IMR-90 (cell line): ENCODE results near the gene KRT28. TPM values are rescaled to one million over a fixed set of nuclear protein-coding genes. Genes with fewer than 3 reads are reported as not detected.

ENCODE experiments used
- ATAC-seq: fragments of 200-7000 bp; cut with Tn5 transposase; 2 replicates; pipeline ENCODE4 v1.9.1; 2020; ENCODE audit warnings: low read depth, mild to moderate bottlenecking, moderate library complexity
- BruUV-seq: library from RNA; stranded (reverse); fragments of 400-500 nt; replicated peaks from 2 replicates; lab custom pipeline; 2021; lab: Mats Ljungman, UMichigan
- CTCF ChIA-PET: fragments of 300-600 bp; formaldehyde crosslinking; extraction: SDS; loops from one replicate; lab custom pipeline; 2021; ENCODE audit warnings: antibody characterized with exemption; lab: Yijun Ruan, JAX
- POLR2A ChIA-PET: fragments of 300-600 bp; sonication (Branson Sonifier 250); formaldehyde crosslinking; loops from one replicate; lab custom pipeline; 2022; ENCODE audit warnings: antibody characterized with exemption; ENCODE audit not compliant: unreplicated experiment; lab: Charles Lee
- DNase-seq: peaks from one replicate; pipeline ENCODE4 v3.0.0; 2013
- H2AFZ ChIP-seq: replicated peaks from 2 replicates; pipeline ENCODE3; 2013; ENCODE audit warnings: low read length, mild to moderate bottlenecking; ENCODE audit not compliant: poor library complexity
- H2AK5ac ChIP-seq: 2 replicates; pipeline ENCODE4 v1.6.1; 2013; ENCODE audit warnings: low read depth, low read length, inconsistent platforms
- H2AK9ac ChIP-seq: replicated peaks from 2 replicates; pipeline ENCODE3; 2013; ENCODE audit warnings: mild to moderate bottlenecking, low read depth, low read length, moderate library complexity; ENCODE audit not compliant: poor library complexity
- H2BK120ac ChIP-seq: 2 replicates; pipeline ENCODE4 v1.6.1; 2013; ENCODE audit warnings: low read depth, low read length, inconsistent platforms
- H2BK15ac ChIP-seq: 3 replicates; pipeline ENCODE4 v1.6.1; 2013; ENCODE audit warnings: low read depth, low read length, inconsistent platforms
- H2BK20ac ChIP-seq: 2 replicates; pipeline ENCODE4 v1.6.1; 2013; ENCODE audit warnings: low read depth, mild to moderate bottlenecking, inconsistent platforms, low read length, moderate library complexity
- H2BK5ac ChIP-seq: 2 replicates; pipeline ENCODE4 v1.6.1; 2013; ENCODE audit warnings: mild to moderate bottlenecking, low read depth, low read length, inconsistent platforms; ENCODE audit not compliant: poor library complexity, severe bottlenecking
- H3K14ac ChIP-seq: replicated peaks from 2 replicates; pipeline ENCODE4 v1.6.1; 2013; ENCODE audit warnings: low read depth, low read length, inconsistent platforms
- H3K18ac ChIP-seq: 2 replicates; pipeline ENCODE4 v1.6.1; 2013; ENCODE audit warnings: low read depth, low read length, control low read depth
- H3K23ac ChIP-seq: 2 replicates; pipeline ENCODE4 v1.6.1; 2013; ENCODE audit warnings: low read depth, low read length, inconsistent platforms
- H3K27ac ChIP-seq: 2 replicates; pipeline ENCODE4 v1.5.1; 2013; ENCODE audit warnings: mild to moderate bottlenecking, control low read depth, low read length; ENCODE audit not compliant: insufficient read depth
- H3K27me3 ChIP-seq: 2 replicates; pipeline ENCODE4 v1.6.1; 2013; ENCODE audit warnings: low read length; ENCODE audit not compliant: control insufficient read depth, insufficient read depth
- H3K36me3 ChIP-seq: 2 replicates; pipeline ENCODE4 v1.6.1; 2013; ENCODE audit warnings: low read length, mixed read lengths; ENCODE audit not compliant: control insufficient read depth, insufficient read depth
- H3K4ac ChIP-seq: 2 replicates; pipeline ENCODE4 v1.6.1; 2013; ENCODE audit warnings: low read depth, low read length, inconsistent platforms
- H3K4me1 ChIP-seq: 2 replicates; pipeline ENCODE4 v1.6.1; 2013; ENCODE audit warnings: low read length, mixed read lengths; ENCODE audit not compliant: control insufficient read depth, insufficient read depth
- H3K4me2 ChIP-seq: 2 replicates; pipeline ENCODE4 v1.6.1; 2013; ENCODE audit warnings: low read depth, mild to moderate bottlenecking, control low read depth, low read length, moderate library complexity
- H3K4me3 ChIP-seq: 2 replicates; pipeline ENCODE4 v1.5.1; 2013; ENCODE audit warnings: low read depth, mild to moderate bottlenecking, control low read depth, low read length, moderate library complexity; ENCODE audit not compliant: insufficient read depth
- H3K56ac ChIP-seq: 2 replicates; pipeline ENCODE4 v1.6.1; 2013; ENCODE audit warnings: low read length, inconsistent platforms; ENCODE audit not compliant: insufficient read depth; ENCODE audit errors: extremely low read depth
- H3K79me1 ChIP-seq, 2 experiments: 2 replicates each; pipeline ENCODE4 v1.6.1; 2013; ENCODE audit warnings: low read length in 2 of 2, inconsistent platforms in 1 of 2, low read depth in 1 of 2
- H3K9ac ChIP-seq: 2 replicates; pipeline ENCODE4 v1.6.1; 2013; ENCODE audit warnings: low read depth, low read length, control low read depth
- H3K9me1 ChIP-seq: 2 replicates; pipeline ENCODE4 v1.6.1; 2013; ENCODE audit warnings: low read length, inconsistent platforms; ENCODE audit not compliant: insufficient read depth
- H3K9me3 ChIP-seq: 2 replicates; pipeline ENCODE4 v1.6.1; 2013; ENCODE audit warnings: low read length; ENCODE audit not compliant: control insufficient read depth, insufficient read depth
- H4K20me1 ChIP-seq: 2 replicates; pipeline ENCODE4 v1.6.1; 2013; ENCODE audit warnings: low read length, inconsistent platforms; ENCODE audit not compliant: insufficient read depth
- H4K5ac ChIP-seq: 2 replicates; pipeline ENCODE4 v1.6.1; 2013; ENCODE audit warnings: mild to moderate bottlenecking, low read depth, low read length, control low read depth
- H4K8ac ChIP-seq, 2 experiments: 2 replicates each; pipeline ENCODE4 v1.6.1; 2013; ENCODE audit warnings: low read depth in 2 of 2, low read length in 2 of 2, control low read depth in 1 of 2, inconsistent platforms in 1 of 2
- H4K91ac ChIP-seq: 2 replicates; pipeline ENCODE4 v1.6.1; 2013; ENCODE audit warnings: low read depth, low read length, inconsistent platforms; ENCODE audit not compliant: insufficient read depth
- BHLHE40 ChIP-seq: fragments of 150-350 bp; IDR thresholded peaks from 2 replicates; pipeline ENCODE4 v1.6.1; 2016; ENCODE audit warnings: mild to moderate bottlenecking, low read depth, low read length
- CEBPB ChIP-seq: IDR thresholded peaks from 2 replicates; pipeline ENCODE4 v1.6.1; 2012; ENCODE audit warnings: low read depth, low read length, improper control_type of control experiment
- CHD1 ChIP-seq: IDR thresholded peaks from 2 replicates; pipeline ENCODE4 v1.6.1; 2012; ENCODE audit warnings: low read depth, low read length, improper control_type of control experiment
- ELK1 ChIP-seq: fragments of 150-350 bp; IDR thresholded peaks from 2 replicates; pipeline ENCODE4 v1.6.1; 2016; ENCODE audit warnings: low read depth, mild to moderate bottlenecking, low read length, moderate library complexity, borderline replicate concordance
- FOS ChIP-seq: fragments of 150-350 bp; IDR thresholded peaks from 2 replicates; pipeline ENCODE4 v1.6.1; 2016; ENCODE audit warnings: low read depth, low read length
- MAFK ChIP-seq: IDR thresholded peaks from 2 replicates; pipeline ENCODE4 v1.6.1; 2012; ENCODE audit warnings: low read depth, low read length, improper control_type of control experiment
- MAZ ChIP-seq: IDR thresholded peaks from 2 replicates; pipeline ENCODE4 v1.6.1; 2012; ENCODE audit warnings: low read depth, mild to moderate bottlenecking, low read length, improper control_type of control experiment, moderate library complexity, borderline replicate concordance
- MXI1 ChIP-seq: IDR thresholded peaks from 2 replicates; pipeline ENCODE4 v1.6.1; 2012; ENCODE audit warnings: low read depth, mild to moderate bottlenecking, low read length, moderate library complexity, borderline replicate concordance
- NFE2L2 ChIP-seq: fragments of 150-350 bp; IDR thresholded peaks from 2 replicates; pipeline ENCODE4 v1.6.1; 2016; ENCODE audit warnings: low read depth, mild to moderate bottlenecking, low read length
- POLR2A ChIP-seq: IDR thresholded peaks from 2 replicates; pipeline ENCODE4 v1.6.1; 2012; ENCODE audit warnings: mild to moderate bottlenecking, low read depth, low read length
- RAD21 ChIP-seq: IDR thresholded peaks from 2 replicates; pipeline ENCODE4 v1.6.1; 2012; ENCODE audit warnings: low read length, improper control_type of control experiment
- RCOR1 ChIP-seq: IDR thresholded peaks from 2 replicates; pipeline ENCODE4 v1.6.1; 2012; ENCODE audit warnings: mild to moderate bottlenecking, low read length, improper control_type of control experiment; ENCODE audit not compliant: insufficient replicate concordance
- RFX5 ChIP-seq: IDR thresholded peaks from 2 replicates; pipeline ENCODE4 v1.8.0; 2012; ENCODE audit warnings: low read depth, mild to moderate bottlenecking, low read length, moderate library complexity
- SMC3 ChIP-seq: fragments of 150-350 bp; IDR thresholded peaks from 2 replicates; pipeline ENCODE4 v1.6.1; 2016; ENCODE audit warnings: low read depth, mild to moderate bottlenecking, antibody characterized with exemption, low read length, moderate library complexity
- USF2 ChIP-seq: fragments of 150-350 bp; IDR thresholded peaks from 2 replicates; pipeline ENCODE4 v1.6.1; 2017; ENCODE audit warnings: mild to moderate bottlenecking, antibody characterized with exemption, low read length, low read depth
- WGBS, 2 experiments: methylation state at CpG; one replicate each; pipeline versions ENCODE4 v1.1.5 to v1.1.7; 2013; ENCODE audit warnings: missing lambda C conversion rate in 2 of 2; ENCODE audit not compliant: insufficient read length in 1 of 2; ENCODE audit errors: extremely low coverage in 2 of 2; 5-methylcytosine and 5-hydroxymethylcytosine counted together
- dilution Hi-C: fragments of 300-500 bp; cut with HindIII; formaldehyde crosslinking; loops from one replicate; pipeline ENCODE4 v1.14.3; 2018; ENCODE audit warnings: low sequenced_read_pairs; ENCODE audit not compliant: unreplicated experiment
- in situ Hi-C: fragments of 300-500 bp; cut with MboI; formaldehyde crosslinking; loops from 3 replicates; pipeline ENCODE4 v1.14.3; 2019; ENCODE audit warnings: low sequenced_read_pairs, inconsistent platforms, mixed read lengths
- intact Hi-C: fragments of 100-400 bp; cut with micrococcal nuclease; formaldehyde crosslinking; loops from 2 replicates; pipeline ENCODE4 v1.10.0; 2022
- polyA plus RNA-seq, 3 experiments: library from polyadenylated mRNA; depleted of rRNA; stranded (reverse); fragments of >200 nt; gene quantifications; 2 replicates each; pipeline ENCODE4 v1.2.3, GENCODE V29; 2012; ENCODE audit warnings: low replicate concordance in 1 of 3
- total RNA-seq: library from RNA; depleted of rRNA; stranded (reverse); fragments of >200 nt; gene quantifications from 2 replicates; pipeline ENCODE4 v1.2.3, GENCODE V29; 2012
- TF ChIP-seq, protein P1 (sequence below): conservative IDR thresholded peaks from 2 replicates; pipeline ENCODE4 v1.5.1; 2012; ENCODE audit warnings: mild to moderate bottlenecking, low read depth, low read length, improper control_type of control experiment

The KRT28 gene
- total and polyA plus RNA-seq, 2 of the 4 experiments (the other 2 are of a cell fraction), result not detected

- no peak overlapping the region for H3K18ac ChIP-seq
- no peaks in the 10 kb centered on the region for H4K20me1 ChIP-seq
- H3K4me2 ChIP-seq, result no peak overlapping the region
- H3K23ac ChIP-seq, result no peak overlapping the region
- CTCF ChIA-PET, result no interaction called here
- POLR2A ChIA-PET, result no interaction called here
- no peak overlapping the region for H4K5ac ChIP-seq
- no peaks in the 10 kb centered on the region for H3K9me1 ChIP-seq
- H3K27ac ChIP-seq, result no peak overlapping the region
- H3K9me3 ChIP-seq, result no peaks in the 10 kb centered on the region; the same call in 1 of the 2 replicates
- H2BK15ac ChIP-seq, result no peak overlapping the region
- no peak overlapping the region for H4K91ac ChIP-seq
- H2AFZ ChIP-seq, result no peak overlapping the region
- H4K8ac ChIP-seq, result no peak overlapping the region
- in situ Hi-C loops, result loop anchor here (25.0 kb wide), 1 partner anchor 416 kb away; the partner anchor contains the start of gene GJD3
- no TSS peak for BruUV-seq
- H3K27me3 ChIP-seq, result peaks cover 45% of the 10 kb centered on the region
- H3K14ac ChIP-seq, result no peak overlapping the region
- DNase-seq (no peak), ATAC-seq (no peak)
- intact Hi-C loops, result no loop called here
- H3K79me1 ChIP-seq, result no peaks in the 10 kb centered on the region
- no peaks in the 10 kb centered on the region for H3K4me1 ChIP-seq
- H2BK5ac ChIP-seq, result no peak overlapping the region
- no peak overlapping the region for H2AK9ac ChIP-seq
- dilution Hi-C loops, result no loop called here
- H2BK20ac ChIP-seq, result no peak overlapping the region
- no peaks in the 10 kb centered on the region for H3K36me3 ChIP-seq
- no peak overlapping the region for H3K9ac ChIP-seq
- no peak overlapping the region for H3K4me3 ChIP-seq
- no CpG with 5 or more reads among the region's 5 CpGs for WGBS, 2 experiments
- no peak overlapping the region for H2BK120ac ChIP-seq
- no peak overlapping the region for H2AK5ac ChIP-seq
- H3K4ac ChIP-seq, result no peak overlapping the region
- TF ChIP-seq CEBPB (no peak), NFE2L2 (no peak), RFX5 (no peak), CHD1 (no peak), MAZ (no peak), USF2 (no peak), MAFK (no peak), MXI1 (no peak), POLR2A (no peak), RCOR1 (no peak), FOS (no peak), ELK1 (no peak), SMC3 (no peak), BHLHE40 (no peak), RAD21 (no peak)
- TF ChIP-seq, protein P1, sequence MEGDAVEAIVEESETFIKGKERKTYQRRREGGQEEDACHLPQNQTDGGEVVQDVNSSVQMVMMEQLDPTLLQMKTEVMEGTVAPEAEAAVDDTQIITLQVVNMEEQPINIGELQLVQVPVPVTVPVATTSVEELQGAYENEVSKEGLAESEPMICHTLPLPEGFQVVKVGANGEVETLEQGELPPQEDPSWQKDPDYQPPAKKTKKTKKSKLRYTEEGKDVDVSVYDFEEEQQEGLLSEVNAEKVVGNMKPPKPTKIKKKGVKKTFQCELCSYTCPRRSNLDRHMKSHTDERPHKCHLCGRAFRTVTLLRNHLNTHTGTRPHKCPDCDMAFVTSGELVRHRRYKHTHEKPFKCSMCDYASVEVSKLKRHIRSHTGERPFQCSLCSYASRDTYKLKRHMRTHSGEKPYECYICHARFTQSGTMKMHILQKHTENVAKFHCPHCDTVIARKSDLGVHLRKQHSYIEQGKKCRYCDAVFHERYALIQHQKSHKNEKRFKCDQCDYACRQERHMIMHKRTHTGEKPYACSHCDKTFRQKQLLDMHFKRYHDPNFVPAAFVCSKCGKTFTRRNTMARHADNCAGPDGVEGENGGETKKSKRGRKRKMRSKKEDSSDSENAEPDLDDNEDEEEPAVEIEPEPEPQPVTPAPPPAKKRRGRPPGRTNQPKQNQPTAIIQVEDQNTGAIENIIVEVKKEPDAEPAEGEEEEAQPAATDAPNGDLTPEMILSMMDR, result no peak
- no peak overlapping the region for H3K56ac ChIP-seq
Measured at GRCh38 chr17:40778461-40778860, 21.3 kb downstream of the KRT28 start.
